ENCODE measurements around the gene TOMM20.

- TF ChIP-seq, protein P1, sequence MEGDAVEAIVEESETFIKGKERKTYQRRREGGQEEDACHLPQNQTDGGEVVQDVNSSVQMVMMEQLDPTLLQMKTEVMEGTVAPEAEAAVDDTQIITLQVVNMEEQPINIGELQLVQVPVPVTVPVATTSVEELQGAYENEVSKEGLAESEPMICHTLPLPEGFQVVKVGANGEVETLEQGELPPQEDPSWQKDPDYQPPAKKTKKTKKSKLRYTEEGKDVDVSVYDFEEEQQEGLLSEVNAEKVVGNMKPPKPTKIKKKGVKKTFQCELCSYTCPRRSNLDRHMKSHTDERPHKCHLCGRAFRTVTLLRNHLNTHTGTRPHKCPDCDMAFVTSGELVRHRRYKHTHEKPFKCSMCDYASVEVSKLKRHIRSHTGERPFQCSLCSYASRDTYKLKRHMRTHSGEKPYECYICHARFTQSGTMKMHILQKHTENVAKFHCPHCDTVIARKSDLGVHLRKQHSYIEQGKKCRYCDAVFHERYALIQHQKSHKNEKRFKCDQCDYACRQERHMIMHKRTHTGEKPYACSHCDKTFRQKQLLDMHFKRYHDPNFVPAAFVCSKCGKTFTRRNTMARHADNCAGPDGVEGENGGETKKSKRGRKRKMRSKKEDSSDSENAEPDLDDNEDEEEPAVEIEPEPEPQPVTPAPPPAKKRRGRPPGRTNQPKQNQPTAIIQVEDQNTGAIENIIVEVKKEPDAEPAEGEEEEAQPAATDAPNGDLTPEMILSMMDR (IDR thresholded peaks at IDR 0.05; ENCODE audit: low read depth, low read length, poor library complexity, severe bottlenecking): no peak
- no peak for TF ChIP-seq EZH2phosphoT487 (IDR thresholded peaks at IDR 0.05; ENCODE audit: borderline replicate concordance, low read length)
These were observed 65.4 kb downstream of the TOMM20 start for GRCh38 chr1:235063068-235063765.

Data from DOHH2 (cell line).